A673 (cell line): ENCODE results near the gene CCDC154. TPM values are rescaled to one million over a fixed set of nuclear protein-coding genes. Genes with fewer than 3 reads are reported as not detected.

Source experiments
- BruUV-seq: library from RNA; stranded (reverse); fragments of 400-500 nt; replicated peaks from 2 replicates; lab custom pipeline; 2021; lab: Mats Ljungman, UMichigan
- CTCF ChIA-PET: fragments of 300-600 bp; sonication (Branson Sonifier 250); formaldehyde crosslinking; loops from one replicate; lab custom pipeline; 2022; ENCODE audit warnings: antibody characterized with exemption; lab: Charles Lee
- POLR2A ChIA-PET: fragments of 300-600 bp; sonication (Branson Sonifier 250); formaldehyde crosslinking; loops from one replicate; lab custom pipeline; 2022; ENCODE audit warnings: antibody characterized with exemption; ENCODE audit not compliant: low non-redundant PET; lab: Charles Lee
- DNase-seq: peaks from one replicate; pipeline ENCODE4 v3.0.0-alpha.2; 2015; ENCODE audit warnings: low spot score
- H3K27ac ChIP-seq: fragments of 200-600 bp; sonication (generic); 2 replicates; pipeline ENCODE4 v1.5.1; 2016; ENCODE audit warnings: mixed run types, low read depth, mild to moderate bottlenecking, mixed read lengths, antibody characterized with exemption, low read length; ENCODE audit not compliant: poor library complexity, severe bottlenecking
- H3K27me3 ChIP-seq: fragments of 200-600 bp; sonication (generic); replicated peaks from 2 replicates; pipeline ENCODE4 v1.6.1; 2017; ENCODE audit warnings: mixed run types, low read depth, mild to moderate bottlenecking, mixed read lengths, antibody characterized with exemption, low read length; ENCODE audit not compliant: insufficient read depth, poor library complexity
- H3K36me3 ChIP-seq: fragments of 200-600 bp; sonication (generic); 2 replicates; pipeline ENCODE4 v1.6.1; 2016; ENCODE audit warnings: mixed run types, mild to moderate bottlenecking, mixed read lengths, antibody characterized with exemption, low read length; ENCODE audit not compliant: insufficient read depth, poor library complexity, severe bottlenecking
- H3K4me1 ChIP-seq: fragments of 200-600 bp; sonication (generic); 2 replicates; pipeline ENCODE4 v1.6.1; 2017; ENCODE audit warnings: mixed run types, mild to moderate bottlenecking, mixed read lengths, antibody characterized with exemption, low read length; ENCODE audit not compliant: insufficient read depth, poor library complexity, severe bottlenecking
- H3K4me3 ChIP-seq: fragments of 200-600 bp; sonication (generic); 2 replicates; pipeline ENCODE4 v1.5.1; 2016; ENCODE audit warnings: low read depth, mixed run types, mild to moderate bottlenecking, mixed read lengths, low read length; ENCODE audit not compliant: poor library complexity, severe bottlenecking
- H3K9me3 ChIP-seq: fragments of 200-600 bp; sonication (generic); 2 replicates; pipeline ENCODE4 v1.6.1; 2016; ENCODE audit warnings: mixed run types, low read depth, mild to moderate bottlenecking, mixed read lengths, antibody characterized with exemption, low read length; ENCODE audit not compliant: poor library complexity, severe bottlenecking
- CTCF ChIP-seq: fragments of 300-800, 200-600 bp; sonication (generic); conservative IDR thresholded peaks from 2 replicates; pipeline ENCODE4 v1.5.1; 2017; ENCODE audit warnings: low read depth, mild to moderate bottlenecking, antibody characterized with exemption, low read length, moderate library complexity, mixed read lengths
- EZH2 ChIP-seq: fragments of 200-600 bp; sonication (generic); IDR thresholded peaks from 2 replicates; pipeline ENCODE4 v1.6.1; 2017; ENCODE audit warnings: borderline replicate concordance, low read depth, mild to moderate bottlenecking, mixed read lengths, antibody characterized with exemption, low read length; ENCODE audit not compliant: poor library complexity, severe bottlenecking
- intact Hi-C: fragments of 100-400 bp; cut with micrococcal nuclease; formaldehyde crosslinking; loops from one replicate; pipeline ENCODE4 v1.10.0; 2022; ENCODE audit not compliant: unreplicated experiment
- total RNA-seq: library from RNA; stranded (reverse); gene quantifications from 2 replicates; pipeline ENCODE4 v1.2.3, GENCODE V29; 2021

Gene CCDC154
- total RNA-seq, 1 experiment from 2014 or later = 1.2 TPM

- H3K27ac ChIP-seq = peak overlapping the region; percentile 96
- H3K36me3 ChIP-seq = no peaks in the 10 kb centered on the region
- no peaks in the 10 kb centered on the region for H3K9me3 ChIP-seq
- intact Hi-C loops = no loop called here
- peaks cover 11% of the 10 kb centered on the region for H3K4me1 ChIP-seq
- peak overlapping the region; percentile 85 for H3K4me3 ChIP-seq
- TF ChIP-seq EZH2 (no peak), CTCF (no peak)
- DNase-seq = no peak
- BruUV-seq = TSS peak; percentile 71
- POLR2A ChIA-PET = no interaction called here
- CTCF ChIA-PET = no interaction called here
- no peaks in the 10 kb centered on the region for H3K27me3 ChIP-seq
Observed at GRCh38 chr16:1475552-1476114, 31.3 kb upstream of the CCDC154 start.

- ChIA-PET POLR2A (no interaction called here), CTCF (no interaction called here)
- Histone ChIP-seq H3K4me3 (peak within 1 kb of the TSS; percentile 85), H3K9me3 (no peaks in the 10 kb centered on the region), H3K27me3 (no peaks in the 10 kb centered on the region), H3K4me1 (peaks cover 11% of the 10 kb centered on the region), H3K36me3 (no peaks in the 10 kb centered on the region), H3K27ac (peak within 1 kb of the TSS; percentile 96)
- intact Hi-C loops = no loop called here
- BruUV-seq = no TSS peak
- peak; percentile 89 for DNase-seq
- TF ChIP-seq EZH2 (no peak), CTCF (no peak)
Observed at GRCh38 chr16:1474796-1475551, 30.6 kb upstream of the CCDC154 start, which contains the start of gene CLCN7. CLCN7 (minus strand) TSS chr16:1475028; CDS start chr16:1474974, 54 bp downstream.

GRCh38 chr16:1474082-1474795 lies 29.9 kb upstream of the CCDC154 start:
- POLR2A ChIA-PET = no interaction called here
- peaks cover 11% of the 10 kb centered on the region for H3K4me1 ChIP-seq
- H3K9me3 ChIP-seq = no peaks in the 10 kb centered on the region
- TF ChIP-seq EZH2 = no peak
- no peak for TF ChIP-seq CTCF
- no peaks in the 10 kb centered on the region for H3K27me3 ChIP-seq
- DNase-seq = no peak
- no peaks in the 10 kb centered on the region for H3K36me3 ChIP-seq
- BruUV-seq = TSS peak; percentile 56
- peak overlapping the region; percentile 96 for H3K27ac ChIP-seq
- CTCF ChIA-PET = interaction anchor here (0.7 kb wide), 1 partner anchor 138 kb away, joined by 4 read pairs; no protein-coding TSS in a partner anchor
- intact Hi-C loops = no loop called here
- H3K4me3 ChIP-seq = peak overlapping the region; percentile 85
